ENCODE data around the gene NEURL2.
A peak's percentile ranks its signal among the peaks of the same experiment; 100 is the strongest.

Gene NEURL2

DNA sequence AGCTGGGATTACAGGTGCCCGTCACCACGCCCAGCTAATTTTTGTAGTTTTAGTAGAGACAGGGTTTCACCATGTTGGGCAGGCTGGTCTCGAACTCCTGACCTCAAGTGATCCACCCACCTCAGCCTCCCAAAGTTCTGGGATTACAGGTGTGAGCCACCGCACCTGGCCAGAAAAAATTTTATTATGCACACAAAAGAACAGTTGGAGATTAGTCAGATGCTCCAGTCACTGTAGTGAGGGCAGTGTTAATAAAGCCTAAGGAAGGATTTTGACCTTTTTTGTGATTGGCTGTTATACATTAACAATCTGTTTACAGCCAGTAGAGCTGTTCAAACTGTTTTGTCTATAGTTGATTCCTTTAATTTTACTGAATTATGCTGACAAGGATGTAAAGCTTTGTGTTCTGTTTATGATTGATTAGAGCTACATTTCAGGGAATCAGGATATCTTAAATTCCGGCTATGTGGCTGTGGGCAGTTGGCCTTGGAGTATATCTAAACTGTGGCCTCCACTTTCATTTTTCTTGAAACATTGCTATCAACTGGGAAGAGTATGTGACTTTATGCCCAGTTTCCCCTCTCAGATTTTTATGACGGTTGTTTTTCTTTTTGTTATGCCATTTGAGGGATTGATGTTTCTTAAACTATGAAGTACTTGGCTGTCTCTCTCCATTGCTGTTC lies 23.7 kb downstream of the NEURL2 start:
- no peak for DNase-seq

DNA sequence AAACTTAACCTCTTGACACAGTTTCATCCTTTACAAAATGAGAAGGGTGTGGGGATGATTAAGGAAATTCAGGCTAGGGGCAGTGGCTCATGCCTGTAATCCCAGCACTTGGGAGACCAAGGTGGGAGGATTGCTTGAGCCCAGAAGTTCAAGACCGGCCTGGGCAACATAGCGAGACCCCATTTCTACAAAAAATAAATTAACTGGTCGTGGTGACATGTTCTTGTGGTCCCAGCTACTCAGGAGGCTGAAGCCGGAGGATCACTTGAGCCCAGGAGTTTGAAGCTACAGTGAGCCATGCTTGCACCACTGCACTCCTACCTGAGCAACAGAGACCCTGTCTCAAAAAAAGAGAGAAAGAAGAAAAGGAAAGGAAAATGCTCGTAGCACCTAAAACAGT lies 24.6 kb downstream of the NEURL2 start:
- no peak for DNase-seq

DNA sequence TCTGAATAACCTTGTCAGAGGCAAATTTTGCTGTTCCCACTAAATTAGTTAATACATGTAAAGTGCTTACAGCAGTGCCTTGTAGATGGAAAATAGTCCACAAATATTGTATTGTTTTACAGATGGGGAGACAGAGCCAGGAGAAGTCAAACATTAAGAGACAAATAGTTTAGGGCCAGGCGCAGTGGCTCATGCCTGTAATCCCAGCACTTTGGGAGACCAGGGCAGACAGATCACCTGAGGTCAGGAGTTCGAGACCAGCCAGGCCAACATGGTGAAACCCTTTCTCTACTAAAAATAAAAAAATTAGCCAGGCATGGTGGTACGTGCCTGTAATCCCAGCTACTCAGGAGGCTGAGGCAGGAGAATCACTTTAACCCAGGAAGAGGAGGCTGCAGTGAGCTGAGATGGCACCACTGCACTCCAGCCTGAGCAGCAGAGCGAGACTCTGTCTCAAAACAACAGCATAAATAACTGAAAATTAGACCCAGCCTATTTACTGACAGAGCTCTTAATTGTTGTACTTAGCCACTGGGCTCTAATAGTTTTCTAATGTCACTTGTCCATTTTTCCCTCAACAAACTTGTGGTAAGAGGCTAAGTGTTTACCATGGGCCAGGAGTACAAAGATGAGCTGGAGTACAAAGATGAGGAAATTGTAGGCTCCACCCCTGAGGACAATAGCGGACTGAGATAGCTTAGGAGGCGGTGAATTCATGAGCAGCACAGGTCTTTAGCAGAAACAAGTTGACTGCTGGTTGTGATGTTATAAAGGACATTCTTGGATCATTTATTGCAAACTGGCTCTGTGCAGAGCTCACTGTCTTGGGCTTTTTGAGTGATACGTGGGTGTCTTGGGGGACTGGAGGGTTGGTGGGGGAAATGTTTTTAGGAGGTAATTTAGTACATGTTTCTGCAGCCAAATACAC lies 27.2 kb downstream of the NEURL2 start:
- no peak for DNase-seq

DNA sequence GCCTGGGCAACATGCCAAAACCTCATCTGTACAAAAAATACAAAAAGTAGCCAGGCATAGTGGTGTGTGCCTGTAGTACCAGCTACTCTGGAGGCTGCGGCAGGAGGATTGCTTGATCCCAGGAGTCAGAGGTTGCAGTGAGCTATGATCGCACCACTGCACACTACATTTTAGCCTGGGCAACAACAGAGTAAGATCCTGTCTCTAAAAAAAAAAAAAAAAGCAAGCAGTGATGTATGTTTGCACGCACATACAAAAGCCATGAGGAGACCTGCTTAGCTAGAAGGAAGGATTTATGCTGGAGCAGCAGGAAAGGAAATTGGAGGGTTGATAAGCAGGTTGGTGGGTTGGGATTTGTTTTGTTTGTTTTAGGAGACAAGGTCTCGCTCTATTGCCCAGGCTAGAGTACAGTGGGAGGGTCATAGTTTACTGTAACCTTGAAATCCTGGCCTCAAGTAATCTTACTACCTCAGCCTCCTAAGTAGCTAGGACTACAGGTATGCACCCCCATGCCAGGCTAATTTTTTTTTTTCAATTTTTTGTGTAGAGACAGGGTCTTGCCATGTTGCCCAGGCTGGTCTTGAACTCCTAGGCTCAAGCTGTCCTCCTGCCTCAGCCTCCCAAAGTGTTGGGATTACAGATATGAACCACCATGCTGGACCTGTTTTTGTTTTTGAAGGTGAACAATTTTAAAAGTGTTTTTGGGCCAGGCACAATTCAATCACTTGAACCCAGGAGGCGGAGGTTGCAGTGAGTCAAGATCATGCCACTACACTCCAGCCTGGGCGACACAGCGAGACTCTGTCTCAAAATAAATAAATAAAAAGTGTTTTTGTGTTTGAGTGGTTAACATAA lies 29.6 kb downstream of the NEURL2 start:
- no peak for DNase-seq

DNA sequence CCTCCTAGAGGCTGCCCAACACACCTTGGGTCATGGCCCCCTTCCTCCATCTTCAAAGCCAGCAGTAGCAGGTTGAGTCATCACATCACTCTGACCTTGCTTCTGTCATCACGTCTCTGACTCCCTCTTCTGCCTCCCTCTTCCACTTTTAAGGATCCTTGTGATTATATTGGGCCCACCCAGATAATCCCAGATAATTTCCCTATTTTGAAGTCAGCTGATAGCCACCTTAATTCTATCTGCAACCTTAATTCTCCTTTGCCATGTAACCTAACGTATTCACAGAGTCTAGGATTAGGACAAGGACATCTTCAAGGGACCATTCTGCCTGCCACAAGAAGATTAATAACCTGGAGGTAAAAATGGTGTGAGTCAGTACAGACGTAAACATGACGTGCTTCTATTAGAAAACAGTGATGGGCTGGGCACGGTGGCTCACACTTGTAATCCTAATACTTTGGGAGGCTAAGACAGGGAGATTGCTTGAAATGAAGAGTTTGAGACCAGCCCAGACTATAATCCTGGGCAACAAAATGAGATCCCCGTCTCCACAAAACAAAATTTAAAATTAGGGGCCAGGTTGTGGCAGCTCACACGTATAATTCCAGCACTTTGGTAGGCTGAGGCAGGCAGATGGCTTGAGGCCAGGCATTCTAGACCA lies 30.3 kb downstream of the NEURL2 start:
- DNase-seq = no peak

DNA sequence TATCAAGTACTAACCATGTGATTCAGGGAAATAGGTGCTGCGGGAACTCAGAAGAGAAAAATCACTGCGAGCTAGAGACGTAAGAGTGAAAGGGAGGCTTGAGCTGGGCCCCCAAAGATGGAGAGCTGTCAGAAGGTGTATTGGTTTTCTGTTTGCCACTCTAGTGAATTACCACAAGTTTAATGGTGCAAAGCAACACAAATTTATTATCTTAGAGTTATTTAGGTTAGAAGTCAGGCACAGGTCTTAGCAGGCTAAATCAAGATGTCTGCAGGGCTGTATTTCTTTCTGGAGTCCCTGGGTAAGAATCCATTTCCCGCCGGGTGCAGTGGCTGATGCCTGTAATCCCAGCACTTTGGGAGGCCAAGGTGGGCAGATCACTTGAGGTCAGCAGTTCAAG lies 31.1 kb downstream of the NEURL2 start:
- DNase-seq = no peak

DNA sequence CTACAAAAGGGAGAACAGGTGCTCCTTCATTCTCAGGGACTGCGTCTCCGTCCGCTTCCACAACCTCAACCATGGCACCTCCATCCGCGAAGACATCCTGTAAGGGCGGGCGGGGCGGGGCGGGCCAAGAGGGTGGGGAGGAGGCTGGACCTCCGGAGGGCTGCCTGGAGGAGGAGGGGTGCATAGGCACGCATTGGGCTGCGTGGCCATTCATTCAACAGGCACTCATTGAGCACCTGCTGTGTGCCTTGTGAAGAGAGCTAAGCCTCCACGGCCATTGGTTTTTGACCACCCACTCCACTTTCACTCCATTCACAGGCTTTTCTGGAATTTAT lies 33.2 kb downstream of the NEURL2 start:
- DNase-seq = peak; percentile 39

DNA sequence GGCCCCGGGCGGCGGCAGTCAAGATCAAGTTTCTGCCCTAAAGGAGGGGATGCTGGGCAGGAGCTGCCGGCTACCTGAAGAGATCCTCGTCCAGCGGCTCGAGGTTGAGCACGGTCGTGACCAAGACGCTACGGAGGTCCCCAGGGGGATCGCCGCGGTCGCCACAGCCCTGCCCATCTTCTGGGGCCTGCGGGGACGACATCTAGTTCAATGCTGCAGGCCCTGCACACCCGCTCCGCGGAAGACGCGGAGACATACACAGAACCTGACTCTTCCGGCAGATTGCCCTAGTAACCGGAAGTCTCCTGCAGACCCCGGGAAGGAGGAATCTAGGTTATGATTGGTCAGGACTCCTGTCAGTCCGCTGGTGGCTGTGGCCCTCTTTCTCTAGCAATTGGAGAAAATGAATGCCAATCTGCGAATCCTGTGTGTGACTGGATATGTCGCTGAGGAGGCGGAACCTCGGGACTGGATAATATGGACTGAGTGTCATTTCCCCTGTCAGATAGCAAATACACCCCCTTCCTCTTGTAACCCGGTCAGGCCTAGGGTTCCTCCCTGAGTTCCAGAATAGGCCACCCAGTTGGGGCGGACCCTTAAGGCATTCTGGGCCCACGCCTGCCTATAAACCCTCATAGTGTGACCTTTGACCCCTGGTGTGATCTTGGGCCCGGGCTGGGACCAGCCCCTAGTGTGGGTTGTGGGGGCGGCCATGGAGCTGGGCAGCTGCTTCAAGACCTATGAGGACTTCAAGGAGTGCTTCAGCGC lies 33.7 kb downstream of the NEURL2 start, which contains the start of the genes ACOT8 and ZSWIM3:
Gene ACOT8 (minus strand): TSS at position 279 of the 768 bp plus-strand sequence. CDS start 77 bp downstream, at position 202.
Gene ZSWIM3 (plus strand): TSS at position 501 of the 768 bp plus-strand sequence. CDS start 212 bp downstream, at position 713.
- DNase-seq = peak; percentile 99

DNA sequence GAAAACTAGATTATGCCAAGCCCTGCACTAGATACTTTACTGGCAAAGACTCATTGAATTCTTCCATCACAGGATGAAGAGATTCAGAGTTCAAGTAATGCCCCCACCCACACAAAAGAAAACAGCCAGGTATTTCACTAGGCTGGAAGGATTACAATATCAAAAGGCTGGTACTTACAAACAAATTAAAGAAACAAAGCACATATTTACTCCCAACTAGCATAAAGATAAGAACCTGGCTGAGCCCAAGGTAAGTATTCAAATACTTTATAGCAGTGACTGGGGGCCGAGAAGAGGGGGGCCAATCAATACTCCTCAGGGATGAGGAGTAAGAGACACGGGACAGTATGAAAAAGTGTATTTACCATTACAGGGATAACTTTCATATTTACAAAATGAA lies 37.5 kb downstream of the NEURL2 start:
- no peak for DNase-seq

DNA sequence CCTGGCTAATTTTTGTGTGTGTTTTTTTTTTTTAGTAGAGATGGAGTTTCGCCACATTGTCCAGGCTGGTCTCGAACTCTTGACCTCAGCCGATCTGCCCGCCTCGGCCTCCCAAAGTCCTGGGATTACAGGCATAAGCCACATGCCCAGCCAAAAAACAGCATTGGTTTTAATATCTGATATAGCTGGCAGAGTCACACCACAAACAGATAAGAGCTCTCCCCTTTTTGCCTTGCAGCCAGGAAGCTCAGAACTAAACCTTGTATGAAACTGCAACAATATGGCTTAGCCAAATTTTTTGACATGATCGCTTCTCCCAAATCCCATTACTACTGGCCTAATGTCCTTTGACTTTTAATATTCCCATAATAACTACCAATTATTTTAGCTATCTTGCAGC lies 38.7 kb downstream of the NEURL2 start:
- no peak for DNase-seq

DNA sequence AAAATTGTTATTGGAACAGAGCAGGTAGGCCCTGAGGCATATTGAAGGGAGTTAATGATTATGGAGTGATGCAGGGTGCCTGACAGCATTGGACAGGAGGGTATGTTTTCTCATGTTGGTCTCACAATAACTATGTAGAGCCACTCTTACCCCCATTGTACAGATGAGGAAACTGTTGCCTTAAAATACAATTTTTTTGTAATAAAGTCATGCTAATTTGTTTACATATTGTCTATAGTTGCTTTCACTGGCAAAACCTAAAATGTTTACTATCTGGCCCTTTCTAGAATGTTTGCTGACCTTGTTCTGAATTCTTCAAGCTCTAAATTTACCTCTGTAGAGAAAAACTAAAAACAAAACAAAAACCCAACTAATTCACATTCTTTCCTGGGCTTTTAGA lies 39.5 kb downstream of the NEURL2 start:
- no peak for DNase-seq

DNA sequence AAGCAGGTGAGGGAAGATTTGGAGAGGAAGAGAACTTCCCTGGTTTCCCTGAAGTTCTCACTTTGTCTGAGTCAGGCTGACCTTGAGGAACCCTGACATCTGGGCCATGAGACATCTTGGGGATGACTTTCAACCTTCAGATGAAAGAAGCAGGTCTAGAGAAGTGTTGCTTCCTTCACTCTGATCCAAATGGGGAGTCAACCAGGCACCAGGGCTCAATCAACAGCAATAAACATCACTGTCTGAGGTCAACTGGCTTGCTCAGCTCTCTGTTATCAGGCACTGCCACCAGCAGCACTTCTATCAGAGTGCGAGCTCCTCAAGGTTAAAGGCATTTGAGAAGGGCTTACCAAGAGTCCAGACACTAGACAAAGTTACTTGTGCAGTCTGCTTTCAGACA lies 40.1 kb downstream of the NEURL2 start:
- no peak for DNase-seq

DNA sequence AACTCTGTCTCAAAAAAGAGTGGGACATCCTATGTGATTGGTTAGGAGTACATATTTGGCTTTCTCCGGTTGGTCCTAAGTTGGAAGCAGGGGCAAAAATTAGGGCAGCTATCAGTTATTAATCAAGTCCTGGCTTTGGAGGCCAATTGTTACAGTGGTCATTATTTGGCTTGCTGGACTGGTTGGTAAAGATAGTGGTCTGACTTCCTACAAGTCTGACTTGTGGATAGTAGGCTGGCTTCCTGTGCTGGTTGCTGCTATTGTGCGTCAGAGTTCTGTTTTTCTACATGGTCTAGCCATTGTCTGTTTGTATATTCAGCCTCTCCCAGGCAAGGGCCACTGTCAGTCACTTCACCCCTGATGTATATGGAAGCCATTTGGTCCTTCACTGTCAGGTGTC lies 40.8 kb downstream of the NEURL2 start:
- DNase-seq = no peak

DNA sequence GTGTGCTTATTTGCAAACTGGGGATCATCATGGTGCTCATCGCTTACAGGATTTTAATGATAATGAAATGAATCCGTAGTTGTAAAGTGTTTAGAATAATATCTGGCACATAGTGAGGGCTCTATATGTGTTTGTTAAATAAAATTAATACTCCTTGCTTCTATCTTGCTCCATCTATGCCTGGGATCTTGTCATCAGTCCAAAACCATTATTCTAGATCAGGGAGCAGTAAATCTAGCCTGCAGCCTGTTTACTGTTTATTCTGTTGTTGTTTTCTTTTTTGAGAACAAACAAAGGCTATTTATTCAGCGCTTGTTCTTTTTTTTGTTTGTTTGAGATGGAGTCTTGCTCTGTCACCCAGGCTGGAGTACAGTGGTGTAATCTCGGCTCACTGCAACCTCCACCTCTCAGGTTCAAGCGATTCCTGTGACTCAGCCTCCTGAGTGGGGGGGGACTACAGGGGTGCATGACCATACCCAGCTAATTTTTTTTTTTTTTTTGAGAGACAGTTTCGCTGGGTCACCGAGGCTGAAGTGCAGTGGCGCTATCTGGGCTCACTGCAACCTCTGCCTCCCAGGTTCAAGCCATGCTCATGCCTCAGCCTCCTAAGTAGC lies 41.9 kb downstream of the NEURL2 start:
- DNase-seq = no peak

DNA sequence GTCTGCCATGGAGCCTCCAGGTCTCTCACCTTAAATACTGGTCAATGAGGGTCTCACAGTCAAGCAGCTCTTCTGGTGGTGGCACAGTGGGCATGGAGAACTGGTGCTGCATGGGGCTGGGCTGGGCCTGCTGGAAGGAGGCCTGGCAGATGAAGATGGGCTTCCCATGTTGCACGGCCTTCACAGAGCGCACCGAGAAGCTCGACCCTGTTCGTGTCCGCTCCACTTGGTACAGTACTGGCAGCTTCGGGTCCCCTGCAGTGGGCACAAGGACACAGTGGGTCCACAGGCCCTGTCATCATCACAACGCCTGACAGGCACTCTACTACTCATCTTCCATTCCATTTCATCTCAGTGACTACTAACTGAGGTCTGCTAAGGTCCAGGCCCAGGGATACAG lies 42.6 kb downstream of the NEURL2 start:
- DNase-seq = no peak

DNA sequence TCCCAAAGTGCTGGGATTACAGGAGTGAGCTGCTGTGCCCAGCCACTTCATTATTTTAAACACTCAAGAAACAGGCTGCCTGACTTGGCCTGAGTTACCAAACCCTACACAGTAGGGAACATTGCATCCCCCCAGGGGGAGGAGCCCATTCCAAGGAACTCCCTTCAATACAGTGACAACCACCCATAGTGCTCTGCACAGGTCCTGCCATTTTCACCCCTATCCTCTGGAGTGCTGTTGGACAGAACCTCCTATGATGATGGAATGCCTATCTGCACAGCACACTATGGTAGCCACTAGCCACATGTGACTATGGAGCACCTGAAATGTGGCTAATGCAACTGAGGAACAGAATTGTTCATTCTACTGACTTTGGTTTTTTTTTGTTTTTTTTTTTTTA lies 45.6 kb downstream of the NEURL2 start:
- no peak for DNase-seq

DNA sequence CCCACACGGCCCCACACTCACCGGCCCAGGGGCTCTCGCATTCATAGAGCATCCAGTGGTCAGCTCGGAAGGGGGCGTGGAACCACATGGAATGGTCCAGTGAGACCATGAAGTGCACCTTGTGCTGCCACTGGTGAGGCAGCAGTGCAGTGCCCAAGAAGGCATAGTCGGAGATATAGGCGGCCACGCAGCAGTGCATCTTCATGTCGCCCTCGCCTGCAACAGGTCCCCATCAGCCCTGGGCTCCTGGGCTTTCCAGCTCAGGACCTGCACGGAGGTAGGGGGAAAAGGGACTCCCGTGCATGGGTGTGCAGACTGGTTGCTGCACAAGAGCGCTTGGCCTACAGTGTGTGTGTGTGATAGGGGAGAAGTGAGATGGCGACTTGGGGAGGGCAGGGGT lies 47.5 kb downstream of the NEURL2 start:
- no peak for DNase-seq

DNA sequence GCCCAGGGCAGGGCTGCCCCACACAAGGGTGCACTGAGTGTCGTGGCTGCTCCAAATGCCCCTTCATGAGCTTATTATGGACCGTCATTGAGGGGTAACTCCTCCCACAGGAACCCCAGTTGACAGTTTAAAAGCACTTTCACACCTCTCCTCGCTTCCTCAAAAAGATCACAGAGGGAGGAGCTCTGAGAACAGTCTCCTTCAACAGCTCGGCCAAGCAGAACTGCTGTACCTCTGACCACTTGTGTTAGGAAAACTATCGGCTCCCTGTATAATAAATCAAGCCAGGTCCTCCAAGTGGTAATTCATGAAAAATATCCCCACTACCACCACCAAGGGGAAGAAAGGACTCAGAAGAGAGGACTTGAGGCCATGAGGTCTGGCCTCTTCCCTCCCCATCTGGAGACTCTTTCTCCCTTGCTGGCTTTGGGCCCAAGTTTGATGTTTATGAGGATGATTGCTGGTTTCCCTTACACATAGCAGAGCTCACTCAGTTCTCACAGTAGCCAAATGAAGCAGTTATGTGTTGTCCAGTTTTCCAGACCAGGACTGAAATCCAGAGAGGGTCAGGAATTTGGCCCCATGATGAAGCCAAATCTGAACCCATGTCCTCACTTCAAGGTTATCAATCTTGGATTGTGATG lies 48.7 kb downstream of the NEURL2 start:
- DNase-seq = no peak

DNA sequence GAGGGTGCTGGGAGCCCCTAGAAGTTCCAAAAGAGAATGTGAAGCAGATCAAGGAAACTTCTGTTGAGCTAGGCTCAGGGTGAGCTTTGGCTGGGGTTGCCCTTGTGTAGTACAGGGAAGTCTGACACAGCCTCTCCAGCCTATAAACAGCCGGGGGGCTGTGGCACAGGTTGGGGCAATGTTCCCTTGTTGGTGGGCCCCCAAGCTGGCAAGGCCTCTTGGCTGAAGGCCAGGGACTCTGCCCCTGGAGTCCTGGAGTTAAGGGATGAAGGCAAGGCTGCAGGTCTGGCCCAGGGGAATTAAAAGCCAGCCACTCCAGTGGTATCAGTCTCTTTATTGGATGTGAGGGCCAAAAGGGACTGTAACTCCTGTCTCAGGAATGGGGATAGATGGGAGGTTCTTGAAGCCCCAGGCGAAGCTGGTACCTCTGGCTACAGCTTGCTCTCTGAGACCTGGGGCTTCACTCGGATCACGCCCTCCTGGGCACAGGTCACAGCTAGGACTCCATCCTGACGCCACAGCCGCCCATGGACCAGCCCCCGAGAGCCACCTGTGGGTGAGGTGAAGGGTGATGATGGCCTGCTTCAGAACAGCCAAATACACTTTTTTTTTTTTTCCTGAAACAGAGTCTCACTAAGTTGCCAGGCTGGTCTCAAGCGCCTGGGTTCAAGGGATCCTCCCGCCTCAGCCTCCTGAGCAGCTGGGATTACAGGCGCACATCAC lies 49.4 kb downstream of the NEURL2 start:
- no peak for DNase-seq

DNA sequence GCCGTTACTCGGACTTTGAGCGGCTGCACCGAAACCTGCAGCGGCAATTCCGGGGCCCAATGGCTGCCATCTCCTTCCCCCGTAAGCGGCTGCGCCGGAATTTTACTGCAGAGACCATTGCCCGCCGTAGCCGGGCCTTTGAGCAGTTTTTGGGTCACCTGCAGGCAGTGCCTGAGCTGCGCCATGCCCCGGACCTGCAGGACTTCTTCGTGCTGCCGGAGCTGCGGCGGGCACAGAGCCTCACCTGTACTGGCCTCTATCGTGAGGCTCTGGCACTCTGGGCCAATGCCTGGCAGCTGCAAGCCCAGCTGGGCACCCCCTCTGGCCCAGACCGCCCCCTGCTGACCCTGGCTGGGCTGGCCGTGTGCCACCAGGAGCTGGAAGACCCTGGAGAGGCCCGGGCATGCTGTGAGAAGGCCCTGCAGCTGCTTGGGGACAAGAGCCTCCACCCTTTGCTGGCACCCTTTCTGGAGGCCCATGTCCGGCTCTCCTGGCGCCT lies 50.3 kb downstream of the NEURL2 start:
- DNase-seq = no peak

All from NCI-H446 treated with DMSO at 0.1 percent for 48 hours (cell line).